22Rv1 (cell line): ENCODE results near the gene TEX22.
A peak's percentile ranks its signal among the peaks of the same experiment; 100 is the strongest.

Experiments
- H3K27ac ChIP-seq: fragments of 450-650 bp; 2 replicates; pipeline ENCODE4 v1.5.1; 2017
- ZFX ChIP-seq: fragments of 450-650 bp; IDR thresholded peaks from 2 replicates; pipeline ENCODE4 v1.6.1; 2017; ENCODE audit warnings: antibody characterized with exemption, borderline replicate concordance
- TF ChIP-seq, protein P1 (sequence below): fragments of 450-650 bp; IDR thresholded peaks from 2 replicates; pipeline ENCODE4 v1.5.1; 2017; ENCODE audit warnings: mild to moderate bottlenecking

Gene TEX22

DNA sequence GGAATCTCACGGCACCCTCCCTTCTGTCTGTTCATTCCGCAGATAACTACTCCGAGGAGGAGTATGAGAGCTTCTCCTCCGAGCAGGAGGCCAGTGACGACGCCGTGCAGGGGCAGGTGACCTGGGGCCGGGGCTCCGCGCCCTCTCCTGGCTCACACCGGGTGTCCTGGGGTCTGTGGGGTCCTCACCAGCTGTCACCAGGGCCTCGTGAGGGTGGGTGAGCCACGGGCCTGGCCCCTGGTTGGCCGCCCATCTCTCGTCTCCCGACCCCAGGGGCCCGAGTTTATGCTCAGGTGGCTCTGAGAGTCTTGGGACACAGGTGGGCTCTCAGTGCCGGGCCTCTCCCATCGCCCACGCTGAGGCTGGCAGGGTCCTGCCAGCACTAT lies 30.3 kb upstream of the TEX22 start:
- TF ChIP-seq, protein P1, sequence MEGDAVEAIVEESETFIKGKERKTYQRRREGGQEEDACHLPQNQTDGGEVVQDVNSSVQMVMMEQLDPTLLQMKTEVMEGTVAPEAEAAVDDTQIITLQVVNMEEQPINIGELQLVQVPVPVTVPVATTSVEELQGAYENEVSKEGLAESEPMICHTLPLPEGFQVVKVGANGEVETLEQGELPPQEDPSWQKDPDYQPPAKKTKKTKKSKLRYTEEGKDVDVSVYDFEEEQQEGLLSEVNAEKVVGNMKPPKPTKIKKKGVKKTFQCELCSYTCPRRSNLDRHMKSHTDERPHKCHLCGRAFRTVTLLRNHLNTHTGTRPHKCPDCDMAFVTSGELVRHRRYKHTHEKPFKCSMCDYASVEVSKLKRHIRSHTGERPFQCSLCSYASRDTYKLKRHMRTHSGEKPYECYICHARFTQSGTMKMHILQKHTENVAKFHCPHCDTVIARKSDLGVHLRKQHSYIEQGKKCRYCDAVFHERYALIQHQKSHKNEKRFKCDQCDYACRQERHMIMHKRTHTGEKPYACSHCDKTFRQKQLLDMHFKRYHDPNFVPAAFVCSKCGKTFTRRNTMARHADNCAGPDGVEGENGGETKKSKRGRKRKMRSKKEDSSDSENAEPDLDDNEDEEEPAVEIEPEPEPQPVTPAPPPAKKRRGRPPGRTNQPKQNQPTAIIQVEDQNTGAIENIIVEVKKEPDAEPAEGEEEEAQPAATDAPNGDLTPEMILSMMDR: no peak
- no peak for TF ChIP-seq ZFX
- no peak overlapping the region for H3K27ac ChIP-seq

GRCh38 chr14:105368426-105368825 lies 29.9 kb upstream of the TEX22 start:
- H3K27ac ChIP-seq: no peak overlapping the region
- TF ChIP-seq, protein P1: no peak
- no peak for TF ChIP-seq ZFX

GRCh38 chr14:105368910-105369652 lies 29.3 kb upstream of the TEX22 start:
- TF ChIP-seq, protein P1: no peak
- no peak for TF ChIP-seq ZFX
- no peak overlapping the region for H3K27ac ChIP-seq

GRCh38 chr14:105369653-105370040 lies 28.7 kb upstream of the TEX22 start:
- TF ChIP-seq, protein P1: no peak
- no peak for TF ChIP-seq ZFX
- no peak overlapping the region for H3K27ac ChIP-seq

DNA sequence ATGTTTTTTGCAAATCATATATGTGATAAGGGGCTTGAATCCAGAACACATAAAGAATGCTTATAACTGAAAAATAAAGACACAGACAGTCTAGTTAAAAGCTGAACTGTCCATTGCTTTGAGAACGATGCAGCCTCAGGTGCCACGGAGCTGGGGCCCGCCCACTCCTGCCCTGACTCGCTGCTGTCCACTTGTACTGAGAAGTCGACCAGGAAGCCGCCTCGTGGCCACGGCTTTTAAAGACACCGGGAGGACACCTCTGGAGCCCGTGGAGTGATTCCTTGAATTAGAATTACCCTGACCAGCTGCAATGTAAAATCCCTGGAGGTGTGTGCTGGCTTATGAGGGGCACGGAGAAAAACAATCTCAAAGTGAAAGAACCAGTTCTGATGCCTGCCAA lies 23.9 kb upstream of the TEX22 start:
- TF ChIP-seq, protein P1: peak; percentile 25; the same call in 1 of the 2 replicates
- TF ChIP-seq ZFX: no peak
- H3K27ac ChIP-seq: 0 out of 2 replicates have a peak overlapping the region, but pooled peaks have one; percentile 9

GRCh38 chr14:105375635-105376057 lies 22.7 kb upstream of the TEX22 start:
- TF ChIP-seq, protein P1: no peak
- TF ChIP-seq ZFX: no peak

More at GRCh38 chr14:105375635-105376057, 22.7 kb upstream of the TEX22 start:
- H3K27ac ChIP-seq: no peak overlapping the region
